HG03280 (cell line): ENCODE measurements around the gene SNRPD2.
"Not testable (repeated sequence)": the region's sequence is repeated elsewhere in the genome, so short reads cannot be mapped to it uniquely, and the experiment has no call there.

Source experiments
- ATAC-seq: cut with Tn5 transposase; IDR thresholded peaks from one replicate; pipeline ENCODE4 v1.9.1; 2021; ENCODE audit warnings: mild to moderate bottlenecking, moderate library complexity; ENCODE audit not compliant: unreplicated experiment

The SNRPD2 gene

DNA sequence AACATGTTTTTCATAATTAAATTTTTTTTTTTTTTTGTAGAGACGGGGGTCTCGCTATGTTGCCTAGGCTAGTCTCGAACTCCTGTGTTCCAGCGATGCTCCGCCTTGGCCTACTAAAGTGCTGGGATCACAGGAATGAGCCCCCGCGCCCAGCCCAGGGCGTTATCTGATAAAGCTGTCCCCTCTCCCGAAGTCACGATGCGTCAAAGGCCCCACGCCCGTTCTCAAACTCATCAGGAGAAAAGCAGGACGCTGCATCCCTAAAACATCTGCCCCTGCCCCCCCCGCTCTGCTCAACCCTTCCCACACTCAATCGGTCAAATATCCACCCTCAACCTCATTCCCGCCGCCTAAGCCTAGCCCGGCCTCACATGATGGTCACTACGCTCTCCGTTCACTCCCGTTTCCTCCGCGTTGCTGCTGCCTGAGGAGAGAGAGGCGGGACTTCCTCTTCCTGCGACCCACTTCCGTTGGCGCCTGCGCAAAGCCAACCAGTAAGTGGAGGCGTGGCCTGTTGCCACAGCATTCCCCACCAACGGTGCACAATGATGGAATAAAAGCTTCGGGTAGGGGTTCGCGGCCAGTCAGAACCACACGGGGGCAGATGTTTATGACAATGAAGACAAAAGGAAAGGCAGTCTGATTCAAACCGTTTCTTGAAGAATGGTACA, at the start of gene SNRPD2:
Gene SNRPD2 (minus strand): TSS at position 438 of the 671 bp plus-strand sequence. CDS start 65 bp downstream, at position 373.
- peak; percentile 57 for ATAC-seq

DNA sequence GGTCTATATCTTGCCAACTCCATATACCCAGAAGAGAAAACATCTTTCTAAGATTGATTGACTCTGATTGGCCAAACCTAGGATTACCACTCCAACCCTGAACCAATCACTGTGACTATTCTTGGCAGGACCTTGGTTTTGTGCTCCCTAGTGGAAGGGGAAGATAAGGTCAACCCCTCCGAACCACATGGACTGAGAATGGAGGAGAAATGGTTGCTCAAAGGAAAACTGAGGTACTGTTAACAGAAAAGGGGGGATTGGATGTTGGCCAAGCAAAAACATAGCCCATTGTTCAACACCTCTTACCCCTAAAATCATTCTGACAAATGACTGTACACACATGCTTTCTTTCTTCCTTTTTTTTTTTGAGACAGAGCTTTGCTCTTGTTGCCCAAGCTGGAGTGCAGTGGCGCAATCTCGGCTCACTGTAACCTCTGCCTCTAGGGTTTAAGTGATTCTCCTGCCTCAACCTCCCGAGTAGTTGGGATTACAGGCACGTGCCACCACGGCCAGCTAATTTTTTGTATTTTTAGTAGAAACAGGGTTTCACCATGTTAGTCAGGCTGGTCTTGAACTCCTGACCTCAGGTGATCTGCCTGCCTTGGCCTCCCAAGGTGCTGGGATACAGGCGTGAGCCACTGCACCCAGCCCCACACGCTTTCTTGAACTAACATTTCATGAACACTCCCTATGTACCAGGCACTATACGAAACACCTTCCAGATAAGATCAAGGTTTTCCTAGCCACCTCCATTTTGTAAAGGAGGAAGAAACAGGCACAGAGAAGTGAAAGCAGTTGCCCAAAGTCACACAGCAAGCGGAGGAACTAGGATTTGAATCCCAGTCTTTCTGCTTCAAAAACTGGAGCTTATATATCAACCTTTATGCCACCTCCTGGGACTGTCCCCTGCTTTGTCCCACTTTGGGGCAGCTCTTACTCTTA, 48.0 kb upstream of the SNRPD2 start:
- ATAC-seq = no peak

DNA sequence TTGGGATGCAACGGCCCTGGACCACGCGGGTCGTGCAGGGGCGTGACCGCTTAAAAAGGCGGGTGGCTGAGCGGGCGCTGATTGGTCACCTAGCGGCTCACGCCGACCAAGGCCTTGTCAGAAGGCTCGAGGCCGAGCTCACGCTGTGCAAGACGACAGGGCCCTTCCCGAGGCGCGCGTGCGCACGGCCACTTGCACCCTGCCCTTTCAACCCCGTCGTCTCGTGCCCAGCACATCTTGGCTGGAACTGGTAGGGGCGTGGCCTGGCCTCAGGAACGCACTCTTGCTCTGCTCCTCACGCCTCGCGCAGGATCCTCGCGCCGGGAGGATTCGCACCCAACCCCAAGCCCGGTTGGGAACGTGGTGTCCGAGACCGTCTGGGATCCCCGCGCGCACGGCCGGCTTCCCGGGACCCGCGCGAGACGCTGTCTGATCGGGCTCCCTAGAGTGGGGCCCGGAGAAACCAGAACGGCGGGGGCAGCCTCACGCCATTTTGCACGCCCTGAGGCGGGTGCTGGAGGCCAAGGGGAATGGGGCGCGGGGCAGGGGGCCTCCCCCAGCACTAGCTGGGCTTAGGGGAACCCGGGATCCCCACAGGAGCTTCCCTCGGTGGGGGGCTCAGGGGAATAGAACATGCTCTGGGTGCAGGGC, 41.5 kb upstream of the SNRPD2 start, which contains the start of gene MEIOSIN:
Gene MEIOSIN (plus strand): TSS at position 280 of the 651 bp plus-strand sequence. CDS start 1,938 bp downstream, outside the sequence.
- ATAC-seq = no peak

DNA sequence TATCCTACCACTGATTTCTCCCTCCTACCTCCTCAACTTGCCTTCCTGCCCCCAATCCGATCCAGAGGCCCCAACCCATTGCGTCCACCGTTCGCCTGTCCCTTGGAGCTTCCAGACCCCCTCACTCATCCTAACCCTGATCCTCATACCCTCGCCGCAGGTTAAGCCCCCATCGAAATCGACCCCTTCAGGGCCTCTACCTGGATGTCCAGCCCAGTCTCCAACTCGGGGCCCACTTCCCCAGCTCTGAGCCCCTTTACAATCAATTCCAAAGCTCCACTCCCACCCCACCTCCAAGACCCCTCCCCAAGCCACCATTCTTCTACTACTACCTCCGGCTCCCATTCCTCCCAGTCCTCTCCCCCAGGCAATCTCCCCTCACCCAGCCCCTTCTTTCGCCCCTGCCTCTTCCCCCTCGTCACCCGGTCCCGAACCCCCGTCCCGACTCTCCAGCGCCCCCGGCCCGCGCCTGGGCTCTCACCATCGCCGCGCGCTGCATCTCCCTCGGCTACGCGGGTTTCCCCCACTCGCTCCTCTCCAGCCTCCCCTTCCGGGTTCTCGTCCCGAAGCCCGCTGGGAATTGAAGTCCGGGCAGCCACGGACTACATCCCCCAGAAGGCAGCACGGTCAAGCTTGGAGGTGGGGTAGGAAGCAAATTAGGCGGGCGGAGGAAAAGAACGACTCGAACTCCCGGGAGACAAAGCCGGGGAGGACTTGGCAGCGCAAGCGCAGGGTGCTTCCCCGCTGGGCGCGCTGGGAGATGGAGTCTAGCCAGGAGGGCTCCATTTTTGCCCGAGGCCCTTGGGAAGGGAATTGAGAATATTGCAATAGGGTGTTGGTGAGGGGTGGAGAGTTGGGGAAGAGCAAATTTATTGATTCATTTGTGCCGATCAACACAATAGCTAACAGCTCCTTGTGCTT, 38.9 kb upstream of the SNRPD2 start, which contains the start of gene FBXO46:
Gene FBXO46 (minus strand): TSS at position 529 of the 921 bp plus-strand sequence. CDS start 17,401 bp downstream, outside the sequence.
- peak; percentile 95 for ATAC-seq

DNA sequence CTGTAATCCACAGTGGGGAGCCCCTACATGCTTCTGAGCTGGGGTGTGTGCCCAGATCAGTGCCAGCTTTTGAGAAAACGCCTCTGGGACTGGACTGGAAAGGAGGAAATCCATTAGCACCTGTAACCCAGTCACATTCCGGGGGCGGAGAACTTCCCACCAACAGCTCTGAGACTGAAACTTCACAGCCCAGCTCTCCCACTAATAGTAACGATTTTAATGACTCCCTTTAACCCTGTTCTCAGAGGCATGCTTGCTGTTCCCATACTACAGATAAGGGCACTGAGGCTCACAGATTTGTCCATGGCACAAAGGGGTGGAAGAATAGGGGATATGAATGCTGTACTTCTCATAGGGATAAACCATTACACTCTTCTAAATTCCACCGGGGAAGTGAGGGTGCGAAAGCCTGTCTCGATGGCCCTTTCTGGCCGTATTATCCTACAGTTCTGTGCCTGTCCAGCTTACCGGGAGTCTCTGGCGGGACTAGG, 38.1 kb upstream of the SNRPD2 start:
- no peak for ATAC-seq

DNA sequence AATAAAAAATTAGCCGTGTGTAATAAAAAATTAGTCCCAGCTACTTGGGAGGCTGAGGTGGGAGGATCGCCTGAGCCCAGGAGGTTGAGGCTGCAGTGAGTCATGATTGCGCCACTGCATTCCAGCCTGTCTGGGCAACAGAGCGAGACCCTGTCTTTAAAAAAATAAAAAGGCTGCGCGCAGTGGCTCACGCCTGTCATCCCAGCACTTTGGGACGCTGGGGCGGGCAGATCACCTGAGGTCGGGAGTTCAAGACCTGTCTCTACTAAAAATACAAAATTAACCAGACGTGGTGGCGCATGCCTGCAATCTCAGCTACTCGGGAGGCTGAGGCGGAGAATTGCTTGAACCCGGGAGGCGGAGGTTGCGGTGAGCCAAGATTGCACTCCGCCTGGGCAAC, 36.9 kb upstream of the SNRPD2 start:
- ATAC-seq = not testable (repeated sequence)

DNA sequence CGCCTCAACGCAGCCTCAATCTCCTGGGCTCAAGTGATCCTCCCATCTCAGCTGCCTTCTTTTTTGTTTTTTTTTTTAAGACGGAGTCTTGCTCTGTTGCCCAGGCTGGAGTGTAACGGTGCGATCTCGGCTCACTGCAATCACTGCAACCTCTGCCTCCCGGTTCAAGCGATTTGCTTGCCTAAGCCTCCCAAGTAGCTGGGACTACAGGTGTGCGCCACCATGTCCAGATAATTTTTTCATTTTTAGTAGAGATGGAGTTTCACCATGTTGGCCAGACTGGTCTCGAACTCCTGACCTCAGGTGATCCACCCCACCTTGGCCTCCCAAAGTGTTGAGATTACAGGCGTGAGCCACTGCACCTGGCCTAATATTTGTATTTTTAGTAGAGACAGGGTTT, 28.3 kb upstream of the SNRPD2 start:
- ATAC-seq = not testable (repeated sequence)

DNA sequence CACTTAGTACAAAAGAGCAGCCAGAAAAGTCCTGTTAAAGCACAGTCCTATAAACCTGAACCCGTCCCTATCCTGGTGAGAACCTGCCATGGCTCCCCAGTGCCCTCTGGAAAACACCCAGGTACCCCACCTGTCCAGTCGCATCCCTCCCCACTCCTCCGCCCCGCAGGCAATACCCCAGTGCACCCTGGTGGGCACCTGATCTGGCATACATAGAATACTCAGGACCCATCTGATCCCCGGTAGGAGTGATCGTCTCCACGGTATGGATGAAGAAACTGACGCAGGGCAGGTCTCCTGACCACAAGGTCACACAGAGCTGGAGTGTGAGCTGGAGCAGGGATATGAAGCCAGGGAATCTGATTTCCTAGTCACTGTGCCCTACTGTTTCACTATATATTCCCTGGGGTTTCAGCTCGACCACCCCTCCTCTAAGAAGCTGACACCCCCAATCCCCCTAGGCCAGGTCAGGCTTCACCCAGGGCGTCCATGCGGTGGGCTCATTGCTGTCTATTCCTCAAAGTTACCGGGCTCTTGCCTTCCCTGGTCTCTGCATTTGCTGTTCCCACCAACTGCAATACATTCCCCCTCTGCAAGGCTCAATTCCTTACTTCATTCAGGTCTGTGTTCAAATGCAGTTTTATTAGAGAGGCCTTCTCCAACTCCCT, 26.4 kb upstream of the SNRPD2 start:
- ATAC-seq = no peak

DNA sequence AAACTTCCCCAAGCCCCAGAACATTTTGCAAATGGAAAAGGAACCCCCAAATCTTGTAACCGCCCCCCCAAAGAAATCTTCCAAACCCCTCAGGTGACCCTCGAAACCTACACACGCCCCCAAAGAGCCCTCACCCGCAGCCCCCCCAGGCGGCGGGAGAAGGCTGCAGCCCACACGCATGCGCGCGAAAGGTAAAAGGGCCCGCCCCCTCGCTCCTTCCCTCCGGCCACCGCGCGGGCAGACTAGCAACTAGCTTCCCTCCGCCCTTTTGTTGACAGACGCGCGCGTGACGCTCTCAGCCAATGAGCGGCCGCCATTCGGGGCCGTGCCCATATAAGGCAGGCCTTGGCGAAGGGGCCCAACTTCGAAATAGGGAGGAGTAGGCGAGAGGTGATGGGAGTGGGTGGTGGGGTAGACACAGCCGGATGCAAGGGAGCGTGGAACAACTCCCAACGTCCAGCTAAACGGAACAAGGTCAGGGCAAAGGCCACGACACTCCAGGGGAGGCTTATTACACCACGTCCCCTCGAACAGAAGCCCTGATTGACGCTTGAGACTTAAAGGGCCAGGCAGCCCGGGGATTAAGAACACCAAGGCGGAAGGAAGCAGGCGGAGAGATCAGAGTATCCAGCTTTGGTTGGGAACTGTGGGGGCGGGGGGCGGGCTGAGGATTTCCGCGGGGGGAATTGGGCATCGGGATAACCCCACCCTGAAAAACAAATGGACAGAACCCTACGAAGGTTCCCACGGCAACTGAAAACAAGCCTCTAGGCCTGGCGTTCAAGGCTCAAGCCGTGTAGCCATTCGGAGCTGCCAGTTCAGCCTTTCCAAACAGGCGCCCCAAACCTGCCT, 25.6 kb upstream of the SNRPD2 start:
- ATAC-seq = peak; percentile 92

DNA sequence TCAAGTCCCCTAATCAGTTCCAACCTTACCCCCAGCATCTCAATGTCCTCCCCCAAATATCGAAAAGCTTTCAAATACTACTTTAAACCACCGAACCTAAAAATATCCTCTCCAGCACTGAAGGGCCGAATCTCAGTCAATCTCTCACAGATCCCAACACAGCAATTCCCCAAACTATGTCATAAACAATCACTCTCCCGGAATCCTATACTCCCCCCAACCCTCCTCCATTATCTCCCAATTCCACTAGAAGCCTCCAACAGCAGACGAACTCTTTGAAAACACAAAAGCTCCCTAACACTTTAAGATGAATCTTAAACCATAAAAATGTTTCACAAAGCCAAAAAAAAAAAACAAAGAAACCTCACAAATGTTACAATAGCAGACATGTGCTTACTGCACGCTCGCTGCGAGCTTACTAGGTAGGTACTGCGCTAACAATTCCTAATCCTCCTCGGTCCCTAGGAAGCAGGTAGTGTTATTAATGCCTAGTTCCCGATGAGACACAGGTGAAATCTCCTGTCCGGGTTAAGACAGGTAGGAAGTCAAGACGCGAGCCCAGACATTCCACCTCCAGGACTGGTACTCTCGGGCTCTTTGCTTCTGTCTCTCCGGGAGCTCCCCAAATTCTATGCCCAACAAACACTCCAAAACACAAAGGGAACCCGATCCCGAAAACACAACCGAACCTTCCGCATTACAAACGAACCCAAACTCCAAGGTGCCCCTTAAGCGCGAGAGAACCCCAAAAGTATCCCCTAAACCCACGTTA, 24.8 kb upstream of the SNRPD2 start:
- no peak for ATAC-seq

DNA sequence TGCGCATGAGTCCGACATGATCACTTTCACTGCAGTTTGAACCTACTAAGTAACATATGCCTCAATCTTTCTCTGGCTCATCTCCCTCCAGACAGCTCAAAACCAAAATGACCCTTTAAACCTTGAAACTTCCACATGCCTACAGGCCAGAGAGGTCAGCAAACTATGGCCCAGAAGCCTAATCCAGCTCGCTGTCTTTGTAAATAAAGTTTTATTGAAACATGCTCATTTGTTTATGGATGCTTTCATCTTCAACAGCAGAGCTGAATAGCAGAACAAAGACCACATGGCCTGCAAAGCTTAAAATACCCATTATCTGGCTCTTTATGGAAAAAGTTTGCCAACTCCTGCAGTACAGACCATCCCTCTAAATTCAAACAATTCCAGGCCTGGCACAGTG, 23.4 kb upstream of the SNRPD2 start:
- ATAC-seq = no peak

DNA sequence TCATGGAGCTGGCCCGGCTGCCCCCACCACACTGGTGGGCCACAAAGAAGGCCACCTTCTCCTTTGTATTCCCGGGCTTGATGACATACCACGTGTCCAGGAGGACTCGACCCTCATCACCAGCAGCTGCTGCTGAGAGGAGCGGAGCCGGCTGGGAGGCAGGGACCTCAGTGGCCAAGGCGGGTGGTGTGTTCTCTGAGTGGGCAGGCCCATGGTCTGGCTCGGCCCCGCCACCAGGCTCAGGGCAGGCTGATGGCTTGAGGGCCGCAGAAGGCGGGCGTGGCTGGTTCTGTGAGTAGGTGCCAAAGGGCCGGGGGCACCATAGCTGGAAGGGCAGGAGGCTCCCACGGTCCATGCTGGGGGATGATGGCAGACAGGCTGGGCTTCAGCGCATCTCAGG, 21.4 kb upstream of the SNRPD2 start:
- ATAC-seq = no peak

DNA sequence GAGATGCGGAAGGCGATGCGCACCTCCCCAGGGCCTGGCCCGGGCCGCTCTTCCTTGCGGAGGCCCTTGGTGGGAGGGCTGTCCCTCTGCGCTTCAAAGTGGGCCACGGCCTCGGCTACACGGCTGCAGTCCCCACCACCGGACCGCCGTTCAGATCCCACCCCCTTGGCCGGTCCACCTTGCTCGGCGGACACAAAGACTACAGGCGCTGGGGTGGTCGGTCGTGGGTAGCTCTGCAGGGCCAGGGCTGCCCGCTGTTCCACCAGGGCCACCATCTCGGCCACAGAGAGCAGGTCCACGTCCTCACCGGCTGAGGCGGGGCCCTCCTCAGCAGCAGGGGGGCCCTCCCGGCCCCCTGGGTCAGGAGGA, 20.9 kb upstream of the SNRPD2 start:
- ATAC-seq = no peak

DNA sequence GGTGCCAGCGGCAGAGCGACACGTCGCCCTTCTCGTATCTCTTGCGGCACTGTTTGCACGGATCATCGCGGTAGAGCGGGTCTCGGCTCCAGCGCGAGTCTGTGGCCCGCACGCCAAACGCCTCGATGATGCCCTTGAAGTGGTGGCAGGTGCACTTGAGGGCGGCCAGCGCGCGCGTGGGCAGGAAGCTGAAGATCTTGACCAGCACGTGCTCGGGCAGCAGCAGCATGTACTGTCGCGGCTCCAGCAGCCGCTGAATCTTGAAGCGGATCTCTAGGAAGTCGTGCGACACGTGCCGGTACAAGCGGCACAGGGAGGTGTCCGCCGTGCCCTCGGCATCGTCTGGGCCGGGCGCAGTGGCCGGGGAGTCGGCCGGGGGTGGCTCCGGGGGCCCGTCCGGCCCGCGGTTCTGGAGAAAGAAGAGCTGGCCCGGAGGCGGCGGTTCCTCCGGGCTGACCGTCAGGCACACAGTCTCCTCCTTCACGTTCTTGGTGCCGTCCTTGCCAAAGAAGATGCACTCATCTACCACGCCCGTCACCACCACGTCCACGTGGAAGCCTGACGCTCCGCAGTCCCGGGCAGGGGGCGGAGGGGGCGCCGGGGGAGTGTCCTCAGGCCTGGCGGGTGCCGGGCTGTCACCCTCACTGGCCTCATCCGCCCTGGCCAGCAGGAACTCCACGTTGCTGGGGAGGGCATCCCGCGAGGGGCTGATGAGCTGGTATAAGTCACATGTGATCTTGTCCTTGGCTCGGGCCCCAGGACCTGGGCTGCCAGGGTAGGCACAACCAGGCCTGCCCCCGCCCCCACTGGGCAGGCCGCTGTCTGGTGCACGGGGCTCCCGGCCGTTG, 20.3 kb upstream of the SNRPD2 start:
- ATAC-seq = no peak

DNA sequence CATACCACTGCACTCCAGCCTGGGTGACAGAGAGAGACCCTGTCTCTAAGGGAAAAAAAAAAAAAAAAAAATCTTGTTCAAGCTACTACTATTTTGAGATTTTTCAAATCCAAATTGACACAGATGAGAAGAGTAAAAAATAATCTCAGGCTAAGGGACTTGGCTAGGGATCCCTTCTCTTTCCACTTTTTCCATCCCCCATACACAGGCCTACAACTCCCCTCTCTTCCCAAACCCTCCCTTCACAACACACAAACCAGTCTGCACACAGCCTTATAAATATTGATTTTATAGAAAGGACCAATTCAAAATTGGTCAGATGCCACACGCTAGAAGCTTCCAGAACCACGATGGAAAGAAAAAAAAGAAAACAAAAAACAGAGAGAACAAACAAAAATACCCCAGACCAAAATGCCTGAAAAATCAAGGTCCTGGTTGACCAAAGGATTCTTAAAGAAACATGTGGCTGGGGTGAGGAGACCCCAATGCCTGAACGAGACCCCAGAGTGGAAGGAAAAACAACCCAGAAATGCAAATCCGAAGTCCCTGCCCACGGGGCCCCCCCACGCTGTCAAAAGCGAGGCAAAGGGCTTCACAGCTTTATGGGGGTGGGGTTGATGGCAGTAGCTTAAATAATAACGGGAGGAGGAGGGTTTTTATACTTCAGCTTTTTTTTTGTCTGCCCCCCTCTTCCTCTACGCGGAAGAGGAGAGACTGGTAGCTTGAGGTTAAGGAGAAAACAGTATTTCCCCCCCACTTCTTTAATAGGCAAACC, 18.8 kb upstream of the SNRPD2 start:
- no peak for ATAC-seq

DNA sequence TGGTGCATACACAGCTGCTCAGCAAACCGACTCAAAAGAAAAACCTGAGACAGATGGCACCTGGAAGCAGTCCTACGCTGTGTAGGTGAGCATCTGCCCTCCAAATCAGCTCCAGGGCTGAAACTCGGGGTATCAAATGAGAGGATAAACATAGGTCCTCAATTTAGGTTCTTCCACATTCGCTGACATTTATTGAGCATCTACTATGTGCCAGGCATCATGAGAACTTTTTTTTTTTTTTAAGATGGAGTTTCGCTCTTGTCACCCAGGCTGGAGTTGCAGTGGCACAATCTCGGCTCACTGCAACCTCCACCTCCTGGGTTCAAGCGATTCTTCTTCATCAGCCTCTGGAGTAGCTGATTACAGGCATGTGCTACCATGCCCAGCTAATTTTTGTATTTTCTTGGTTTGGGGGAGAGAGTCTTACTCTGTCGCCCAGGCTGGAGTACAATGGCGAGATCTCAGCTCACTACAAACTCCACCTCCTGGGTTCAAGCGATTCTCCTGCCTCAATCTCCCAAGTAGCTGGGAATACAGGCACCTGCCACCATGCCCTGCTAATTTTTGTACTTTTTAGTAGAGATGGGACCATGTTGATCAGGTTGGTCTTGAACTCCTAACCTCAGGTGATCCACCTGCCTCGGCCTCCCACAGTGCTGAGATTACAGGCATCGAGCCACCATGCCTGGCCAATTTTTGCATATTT, 14.1 kb upstream of the SNRPD2 start:
- no peak for ATAC-seq
